ENCODE results near the gene S100PBP.

Gene S100PBP

GRCh38 chr1:32867151-32867550 is 49.7 kb downstream of the S100PBP start:
- Mint-ChIP-seq H3K36me3 (ENCODE audit: low read depth) (peaks cover 6% of the 10 kb centered on the region), H3K4me1 (peaks cover 12% of the 10 kb centered on the region), H3K27me3 (peaks cover 22% of the 10 kb centered on the region), H3K4me3 (no peak overlapping the region), H3K9me3 (no peaks in the 10 kb centered on the region), H3K27ac (no peak overlapping the region)
- no peak for DNase-seq
- ATAC-seq = no peak

GRCh38 chr1:32867671-32868070 is 50.2 kb downstream of the S100PBP start:
- Mint-ChIP-seq H3K4me3 (no peak overlapping the region), H3K4me1 (peaks cover 12% of the 10 kb centered on the region), H3K27ac (no peak overlapping the region), H3K9me3 (no peaks in the 10 kb centered on the region), H3K27me3 (peaks cover 23% of the 10 kb centered on the region), H3K36me3 (ENCODE audit: low read depth) (peaks cover 4% of the 10 kb centered on the region)
- no peak for DNase-seq
- ATAC-seq = no peak

GRCh38 chr1:32868085-32868484 is 50.6 kb downstream of the S100PBP start:
- Mint-ChIP-seq H3K4me3 (no peak overlapping the region), H3K9me3 (no peaks in the 10 kb centered on the region), H3K27ac (no peak overlapping the region), H3K36me3 (ENCODE audit: low read depth) (peaks cover 4% of the 10 kb centered on the region), H3K4me1 (peaks cover 12% of the 10 kb centered on the region), H3K27me3 (peaks cover 27% of the 10 kb centered on the region)
- DNase-seq = no peak
- ATAC-seq = no peak

DNA sequence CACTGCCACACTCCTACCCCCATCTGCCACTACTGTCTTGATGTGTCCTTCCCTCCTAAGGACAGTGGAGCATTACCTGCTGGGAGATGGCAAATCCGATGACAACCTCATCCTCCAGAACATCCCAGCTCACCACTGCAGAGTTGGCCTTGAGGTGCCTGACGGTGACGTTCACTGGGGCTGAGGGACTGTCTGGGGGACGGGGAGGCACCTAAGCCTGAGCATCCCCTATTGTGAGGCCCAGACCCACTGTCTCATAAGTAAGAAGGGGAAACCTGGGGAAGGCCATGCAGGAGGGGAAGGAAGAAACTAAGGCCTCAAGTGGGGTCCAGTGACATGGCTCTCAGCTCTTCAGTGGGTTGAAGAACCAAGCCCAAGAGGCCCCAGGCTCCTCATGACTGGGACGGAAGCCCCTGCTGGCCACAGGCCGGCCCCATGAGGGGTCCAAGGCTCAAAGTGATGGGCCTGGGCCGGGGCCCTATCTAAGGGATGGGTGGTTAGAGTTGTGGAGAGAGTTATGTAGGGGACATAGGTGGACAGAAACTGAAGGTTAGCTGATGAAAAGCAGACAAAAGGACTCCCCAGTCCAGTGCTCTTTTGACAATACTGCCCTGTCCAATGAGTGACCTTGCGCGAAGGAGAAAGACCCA is 51.5 kb downstream of the S100PBP start:
- Mint-ChIP-seq H3K36me3 (ENCODE audit: low read depth) (peaks cover 4% of the 10 kb centered on the region), H3K27me3 (peaks cover 30% of the 10 kb centered on the region), H3K4me1 (peaks cover 12% of the 10 kb centered on the region), H3K9me3 (no peaks in the 10 kb centered on the region), H3K27ac (no peak overlapping the region), H3K4me3 (no peak overlapping the region)
- ATAC-seq = no peak
- no peak for DNase-seq

- ATAC-seq (peak; percentile 7), DNase-seq (no peak)
- no peak overlapping the region for H3K27ac Mint-ChIP-seq
- peaks cover 35% of the 10 kb centered on the region for H3K27me3 Mint-ChIP-seq
- H3K9me3 Mint-ChIP-seq = no peaks in the 10 kb centered on the region
- H3K4me3 Mint-ChIP-seq = no peak overlapping the region
- H3K36me3 Mint-ChIP-seq (ENCODE audit: low read depth) = no peaks in the 10 kb centered on the region
- H3K4me1 Mint-ChIP-seq = peaks cover 12% of the 10 kb centered on the region
These were observed 52.6 kb downstream of the S100PBP start for GRCh38 chr1:32869923-32870614.

GRCh38 chr1:32870615-32871363 is 53.3 kb downstream of the S100PBP start, which contains the start of gene FNDC5:
Gene FNDC5 (minus strand): TSS chr1:32870912.
- ATAC-seq (no peak), DNase-seq (no peak)
- Mint-ChIP-seq H3K9me3 (no peaks in the 10 kb centered on the region), H3K27me3 (peaks cover 40% of the 10 kb centered on the region), H3K4me1 (peaks cover 12% of the 10 kb centered on the region), H3K36me3 (ENCODE audit: low read depth) (no peaks in the 10 kb centered on the region), H3K4me3 (peak within 1 kb of the TSS; percentile 47), H3K27ac (no peak within 1 kb of the TSS)

- DNase-seq (no peak), ATAC-seq (no peak)
- peaks cover 12% of the 10 kb centered on the region for H3K4me1 Mint-ChIP-seq
- H3K27ac Mint-ChIP-seq = no peak overlapping the region
- peak overlapping the region; percentile 47 for H3K4me3 Mint-ChIP-seq
- peaks cover 44% of the 10 kb centered on the region for H3K27me3 Mint-ChIP-seq
- no peaks in the 10 kb centered on the region for H3K9me3 Mint-ChIP-seq
- H3K36me3 Mint-ChIP-seq (ENCODE audit: low read depth) = no peaks in the 10 kb centered on the region
These were observed 54.1 kb downstream of the S100PBP start for GRCh38 chr1:32871364-32872191.

- DNase-seq (no peak), ATAC-seq (no peak)
- Mint-ChIP-seq H3K27me3 (peaks cover 44% of the 10 kb centered on the region), H3K4me3 (no peak overlapping the region), H3K27ac (no peak overlapping the region), H3K9me3 (no peaks in the 10 kb centered on the region), H3K4me1 (peaks cover 12% of the 10 kb centered on the region), H3K36me3 (ENCODE audit: low read depth) (no peaks in the 10 kb centered on the region)
These were observed 54.7 kb downstream of the S100PBP start for GRCh38 chr1:32872192-32872460.

GRCh38 chr1:32873484-32873883 is 56.0 kb downstream of the S100PBP start:
- H3K27me3 Mint-ChIP-seq = peaks cover 50% of the 10 kb centered on the region
- DNase-seq (no peak), ATAC-seq (no peak)
- no peak overlapping the region for H3K4me3 Mint-ChIP-seq
- H3K4me1 Mint-ChIP-seq = peaks cover 12% of the 10 kb centered on the region
- H3K27ac Mint-ChIP-seq = no peak overlapping the region
- no peaks in the 10 kb centered on the region for H3K36me3 Mint-ChIP-seq (ENCODE audit: low read depth)
- no peaks in the 10 kb centered on the region for H3K9me3 Mint-ChIP-seq

DNA sequence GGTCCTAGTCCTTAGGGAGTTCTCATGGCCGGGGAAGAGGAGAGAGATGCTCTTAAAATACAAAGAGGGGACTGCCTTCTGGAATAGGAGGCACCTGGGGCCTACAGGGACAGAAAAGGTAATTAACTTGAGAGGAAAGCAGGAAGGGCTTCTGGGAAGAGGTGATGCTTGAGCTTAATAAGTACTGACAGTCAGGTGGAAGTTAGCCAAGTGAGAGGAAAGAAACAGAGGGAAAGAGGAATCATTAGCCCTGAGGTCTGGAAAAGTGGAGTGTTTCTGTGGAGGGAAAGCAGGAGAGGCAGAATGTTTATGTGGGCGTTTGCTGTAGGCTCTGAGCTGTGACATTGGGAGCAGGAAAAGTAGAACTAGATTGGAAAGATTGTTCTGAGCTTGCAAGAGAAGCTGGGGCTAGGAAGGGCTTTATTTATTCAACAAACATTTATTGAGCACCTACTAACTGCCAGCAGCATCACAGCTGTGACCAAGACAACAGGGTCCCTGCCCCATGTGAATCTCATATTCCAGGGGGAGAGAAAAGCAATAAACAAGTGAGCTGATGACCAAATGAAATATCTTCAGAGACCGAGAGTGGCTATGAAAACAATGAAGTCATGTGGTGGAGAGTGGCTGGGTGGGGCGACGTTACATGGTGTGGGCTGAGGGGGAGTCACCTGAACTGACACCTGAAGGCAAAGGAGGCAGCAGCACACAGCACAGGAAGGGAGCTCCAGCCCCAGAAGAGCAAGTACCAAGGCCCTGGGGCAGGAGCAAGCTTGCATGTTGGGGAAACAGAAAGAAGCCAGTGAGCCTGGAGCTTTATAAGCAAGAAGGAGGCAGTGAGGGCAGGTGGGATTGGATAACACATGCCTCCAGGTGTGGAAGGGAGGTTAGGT is 57.7 kb downstream of the S100PBP start:
- Mint-ChIP-seq H3K27ac (no peak overlapping the region), H3K27me3 (peaks cover 41% of the 10 kb centered on the region), H3K4me1 (peaks cover 8% of the 10 kb centered on the region), H3K4me3 (no peak overlapping the region), H3K36me3 (ENCODE audit: low read depth) (no peaks in the 10 kb centered on the region), H3K9me3 (no peaks in the 10 kb centered on the region)
- ATAC-seq (no peak), DNase-seq (no peak)

- no peak overlapping the region for H3K27ac Mint-ChIP-seq
- peak; percentile 64 for DNase-seq
These were observed 59.1 kb downstream of the S100PBP start for GRCh38 chr1:32876341-32877210.

DNA sequence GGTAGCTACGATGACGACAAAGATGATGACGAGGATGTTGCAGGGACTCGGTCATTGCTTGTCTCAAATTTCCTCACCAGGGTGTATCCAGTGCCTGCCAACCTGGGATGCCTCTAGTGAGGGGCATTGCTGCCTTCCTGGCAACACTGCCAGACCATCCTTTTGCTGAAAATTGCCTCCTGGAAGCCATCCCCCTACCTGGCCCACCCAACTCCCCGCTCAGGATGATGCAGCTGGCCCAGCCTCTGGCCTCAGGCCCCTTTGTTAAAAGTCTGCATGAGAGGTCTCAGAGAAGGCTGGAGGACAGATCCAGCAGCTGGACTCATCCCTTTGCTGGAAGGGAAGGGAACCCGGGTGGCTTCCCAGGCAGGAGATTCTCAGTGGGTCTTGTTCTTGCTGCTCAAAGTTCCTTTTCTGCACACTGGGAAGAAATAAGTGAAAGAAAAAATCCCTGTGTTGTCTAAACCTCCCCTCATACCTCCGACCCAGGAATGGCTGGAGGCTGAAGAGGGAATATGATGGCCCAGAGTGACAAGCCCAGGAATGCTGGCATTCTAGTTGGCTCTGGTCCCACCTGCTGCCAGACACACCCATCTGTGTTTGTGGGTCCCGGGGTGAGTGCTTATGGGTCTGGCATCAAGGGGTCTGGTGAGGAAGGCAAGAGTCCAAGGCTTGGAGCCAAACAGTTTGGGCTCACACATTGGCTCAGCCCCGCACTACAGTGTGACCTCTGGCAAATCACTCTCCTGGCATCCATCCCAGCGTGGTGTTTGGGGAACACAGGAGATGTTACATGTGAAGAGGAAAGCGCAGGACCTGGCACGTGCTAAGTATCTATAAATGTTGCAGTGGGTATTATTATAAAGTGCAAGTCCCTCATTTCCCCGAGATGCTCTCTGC is 60.0 kb downstream of the S100PBP start:
- Mint-ChIP-seq H3K27ac (no peak overlapping the region), H3K36me3 (ENCODE audit: low read depth) (no peaks in the 10 kb centered on the region), H3K4me1 (no peaks in the 10 kb centered on the region), H3K27me3 (peaks cover 32% of the 10 kb centered on the region), H3K4me3 (no peak overlapping the region), H3K9me3 (no peaks in the 10 kb centered on the region)
- no peak for DNase-seq
- no peak for ATAC-seq

More at GRCh38 chr1:32876341-32877210, 59.1 kb downstream of the S100PBP start:
- ATAC-seq = peak; percentile 65
- H3K36me3 Mint-ChIP-seq (ENCODE audit: low read depth) = no peaks in the 10 kb centered on the region
- H3K27me3 Mint-ChIP-seq = peaks cover 37% of the 10 kb centered on the region
- peaks cover 2% of the 10 kb centered on the region for H3K4me1 Mint-ChIP-seq
- H3K4me3 Mint-ChIP-seq = no peak overlapping the region
- no peaks in the 10 kb centered on the region for H3K9me3 Mint-ChIP-seq

Measured in activated naive CD8-positive, alpha-beta T cell treated with anti-CD3 and anti-CD28 coated beads, Interleukin-2, amount 50 U/mL, for 24 hours (primary cell).